T-helper 1 cell treated with Interleukin-12 subunit alpha and Interleukin-12 subunit beta and Interleukin-4 antibody, amounts not matched to agents 30 μg/mL and 1 μg/mL, for 36 hours (primary cell): ENCODE data around the gene FAM47E.

Experiments
- H3K27ac Mint-ChIP-seq: one replicate; pipeline ENCODE4 v1.8.0; 2021; ENCODE audit warnings: mild to moderate bottlenecking, mixed read lengths
- H3K27me3 Mint-ChIP-seq: one replicate; pipeline ENCODE4 v1.8.0; 2021; ENCODE audit warnings: low read depth, mixed read lengths
- H3K36me3 Mint-ChIP-seq: one replicate; pipeline ENCODE4 v1.8.0; 2021; ENCODE audit warnings: low read depth, mixed read lengths
- H3K4me1 Mint-ChIP-seq: one replicate; pipeline ENCODE4 v1.8.0; 2021; ENCODE audit warnings: low read depth, mixed read lengths
- H3K4me3 Mint-ChIP-seq: one replicate; pipeline ENCODE4 v1.8.0; 2021; ENCODE audit warnings: mild to moderate bottlenecking, moderate library complexity, mixed read lengths
- H3K9me3 Mint-ChIP-seq: one replicate; pipeline ENCODE4 v1.8.0; 2021; ENCODE audit warnings: mixed read lengths

The FAM47E gene

GRCh38 chr4:76215077-76215476, 36.4 kb upstream of the FAM47E start:
- peaks cover 38% of the 10 kb centered on the region for H3K27me3 Mint-ChIP-seq
- H3K4me3 Mint-ChIP-seq, result no peak overlapping the region
- H3K36me3 Mint-ChIP-seq, result peaks cover 3% of the 10 kb centered on the region
- peaks cover 26% of the 10 kb centered on the region for H3K4me1 Mint-ChIP-seq
- no peaks in the 10 kb centered on the region for H3K9me3 Mint-ChIP-seq
- no peak overlapping the region for H3K27ac Mint-ChIP-seq

- Mint-ChIP-seq H3K27me3 (peaks cover 38% of the 10 kb centered on the region), H3K27ac (no peak overlapping the region), H3K4me1 (peaks cover 23% of the 10 kb centered on the region), H3K4me3 (no peak overlapping the region), H3K36me3 (peaks cover 2% of the 10 kb centered on the region), H3K9me3 (no peaks in the 10 kb centered on the region)
Measured at GRCh38 chr4:76216524-76216923, 35.0 kb upstream of the FAM47E start.

- Mint-ChIP-seq H3K27ac (no peak overlapping the region), H3K9me3 (no peaks in the 10 kb centered on the region), H3K4me1 (peaks cover 20% of the 10 kb centered on the region), H3K36me3 (peaks cover 2% of the 10 kb centered on the region), H3K27me3 (peaks cover 38% of the 10 kb centered on the region), H3K4me3 (no peak overlapping the region)
Measured at GRCh38 chr4:76216975-76217814, 34.3 kb upstream of the FAM47E start.

GRCh38 chr4:76219299-76220055, 32.0 kb upstream of the FAM47E start:
- Mint-ChIP-seq H3K4me1 (peaks cover 5% of the 10 kb centered on the region), H3K4me3 (no peak overlapping the region), H3K27ac (no peak overlapping the region)

GRCh38 chr4:76224171-76224570, 27.4 kb upstream of the FAM47E start:
- Mint-ChIP-seq H3K9me3 (peaks cover 6% of the 10 kb centered on the region), H3K27me3 (peaks cover 19% of the 10 kb centered on the region), H3K4me1 (peaks cover 2% of the 10 kb centered on the region)

More at GRCh38 chr4:76219299-76220055, 32.0 kb upstream of the FAM47E start:
- peaks cover 2% of the 10 kb centered on the region for H3K36me3 Mint-ChIP-seq
- no peaks in the 10 kb centered on the region for H3K9me3 Mint-ChIP-seq
- peaks cover 34% of the 10 kb centered on the region for H3K27me3 Mint-ChIP-seq

GRCh38 chr4:76226418-76226817, 25.1 kb upstream of the FAM47E start:
- Mint-ChIP-seq H3K4me3 (no peak overlapping the region), H3K4me1 (no peaks in the 10 kb centered on the region), H3K36me3 (no peaks in the 10 kb centered on the region), H3K27ac (no peak overlapping the region), H3K27me3 (peaks cover 16% of the 10 kb centered on the region), H3K9me3 (peaks cover 11% of the 10 kb centered on the region)

More at GRCh38 chr4:76224171-76224570, 27.4 kb upstream of the FAM47E start:
- H3K4me3 Mint-ChIP-seq, result no peak overlapping the region
- H3K36me3 Mint-ChIP-seq, result no peaks in the 10 kb centered on the region
- H3K27ac Mint-ChIP-seq, result no peak overlapping the region

GRCh38 chr4:76232681-76233080, 18.8 kb upstream of the FAM47E start:
- no peak overlapping the region for H3K27ac Mint-ChIP-seq
- peaks cover 5% of the 10 kb centered on the region for H3K27me3 Mint-ChIP-seq
- H3K4me3 Mint-ChIP-seq, result no peak overlapping the region
- H3K36me3 Mint-ChIP-seq, result no peaks in the 10 kb centered on the region
- H3K9me3 Mint-ChIP-seq, result peaks cover 16% of the 10 kb centered on the region
- H3K4me1 Mint-ChIP-seq, result no peaks in the 10 kb centered on the region

- H3K27ac Mint-ChIP-seq, result no peak overlapping the region
- H3K36me3 Mint-ChIP-seq, result no peaks in the 10 kb centered on the region
- H3K4me1 Mint-ChIP-seq, result no peaks in the 10 kb centered on the region
- H3K9me3 Mint-ChIP-seq, result peaks cover 18% of the 10 kb centered on the region
- H3K27me3 Mint-ChIP-seq, result peaks cover 3% of the 10 kb centered on the region
- H3K4me3 Mint-ChIP-seq, result no peak overlapping the region
Measured at GRCh38 chr4:76233083-76233482, 18.4 kb upstream of the FAM47E start.

- Mint-ChIP-seq H3K27ac (no peak overlapping the region), H3K4me3 (no peak overlapping the region), H3K9me3 (peaks cover 18% of the 10 kb centered on the region)
Measured at GRCh38 chr4:76233529-76233928, 18.0 kb upstream of the FAM47E start.

GRCh38 chr4:76233967-76234678, 17.4 kb upstream of the FAM47E start:
- H3K4me3 Mint-ChIP-seq, result no peak overlapping the region
- peaks cover 6% of the 10 kb centered on the region for H3K27me3 Mint-ChIP-seq
- H3K27ac Mint-ChIP-seq, result no peak overlapping the region
- H3K9me3 Mint-ChIP-seq, result peaks cover 12% of the 10 kb centered on the region
- no peaks in the 10 kb centered on the region for H3K4me1 Mint-ChIP-seq
- no peaks in the 10 kb centered on the region for H3K36me3 Mint-ChIP-seq

More at GRCh38 chr4:76233529-76233928, 18.0 kb upstream of the FAM47E start:
- peaks cover 6% of the 10 kb centered on the region for H3K27me3 Mint-ChIP-seq
- H3K36me3 Mint-ChIP-seq, result no peaks in the 10 kb centered on the region
- H3K4me1 Mint-ChIP-seq, result no peaks in the 10 kb centered on the region

- H3K9me3 Mint-ChIP-seq, result peaks cover 11% of the 10 kb centered on the region
- H3K36me3 Mint-ChIP-seq, result no peaks in the 10 kb centered on the region
- no peaks in the 10 kb centered on the region for H3K4me1 Mint-ChIP-seq
- peaks cover 6% of the 10 kb centered on the region for H3K27me3 Mint-ChIP-seq
- no peak overlapping the region for H3K27ac Mint-ChIP-seq
- H3K4me3 Mint-ChIP-seq, result no peak overlapping the region
Measured at GRCh38 chr4:76234679-76235044, 16.9 kb upstream of the FAM47E start.

GRCh38 chr4:76235407-76235806, 16.1 kb upstream of the FAM47E start:
- Mint-ChIP-seq H3K36me3 (no peaks in the 10 kb centered on the region), H3K27me3 (peaks cover 11% of the 10 kb centered on the region), H3K4me1 (no peaks in the 10 kb centered on the region), H3K4me3 (no peak overlapping the region), H3K27ac (no peak overlapping the region), H3K9me3 (peaks cover 18% of the 10 kb centered on the region)

GRCh38 chr4:76235915-76236314, 15.6 kb upstream of the FAM47E start:
- Mint-ChIP-seq H3K27ac (no peak overlapping the region), H3K9me3 (peaks cover 23% of the 10 kb centered on the region), H3K27me3 (peaks cover 15% of the 10 kb centered on the region), H3K4me1 (no peaks in the 10 kb centered on the region), H3K36me3 (no peaks in the 10 kb centered on the region), H3K4me3 (no peak overlapping the region)

- H3K27me3 Mint-ChIP-seq, result peaks cover 25% of the 10 kb centered on the region
- peaks cover 24% of the 10 kb centered on the region for H3K9me3 Mint-ChIP-seq
- H3K27ac Mint-ChIP-seq, result no peak overlapping the region
- no peak overlapping the region for H3K4me3 Mint-ChIP-seq
- H3K36me3 Mint-ChIP-seq, result no peaks in the 10 kb centered on the region
- no peaks in the 10 kb centered on the region for H3K4me1 Mint-ChIP-seq
Measured at GRCh38 chr4:76238236-76238635, 13.3 kb upstream of the FAM47E start.
